H1 (cell line): Measurements from ENCODE around the gene CLGN. TPM values are rescaled to one million over a fixed set of nuclear protein-coding genes. Genes with fewer than 3 reads are reported as not detected.

Experiments
- ATF3 ChIP-seq: IDR thresholded peaks from 2 replicates; pipeline ENCODE4 v1.6.1; 2011; ENCODE audit warnings: low read depth, mild to moderate bottlenecking, low read length; ENCODE audit not compliant: insufficient read depth
- CBX5 ChIP-seq: fragments of 300-800, 300-1000 bp; sonication (generic); IDR thresholded peaks from 2 replicates; pipeline ENCODE4 v1.7.1; 2016; ENCODE audit warnings: antibody characterized with exemption, low read length, low read depth
- CBX8 ChIP-seq: fragments of 300-800, 300-1000 bp; sonication (generic); IDR thresholded peaks from 2 replicates; pipeline ENCODE4 v1.7.1; 2016; ENCODE audit warnings: low read depth, low read length, borderline replicate concordance
- CHD7 ChIP-seq: fragments of 300-600 bp; sonication (generic); IDR thresholded peaks from 2 replicates; pipeline ENCODE4 v1.7.1; 2012; ENCODE audit warnings: low read length, moderate library complexity, mild to moderate bottlenecking, inconsistent platforms; ENCODE audit not compliant: insufficient replicate concordance
- E2F6 ChIP-seq: IDR thresholded peaks from 2 replicates; pipeline ENCODE4 v1.6.1; 2012; ENCODE audit warnings: inconsistent platforms
- EP300 ChIP-seq, 2 experiments: IDR thresholded peaks; 1 replicate in 1 of 2; 2 replicates in 1 of 2; pipeline ENCODE4 v1.6.1; 2011 to 2012; ENCODE audit warnings: low read depth in 2 of 2, low read length in 2 of 2, mild to moderate bottlenecking in 2 of 2, borderline replicate concordance in 1 of 2, inconsistent platforms in 1 of 2, moderate library complexity in 1 of 2
- POU5F1 ChIP-seq: IDR thresholded peaks from 2 replicates; pipeline ENCODE4 v1.6.1; 2011; ENCODE audit warnings: low read depth, mild to moderate bottlenecking, low read length, moderate library complexity
- YY1 ChIP-seq: IDR thresholded peaks from 2 replicates; pipeline ENCODE4 v1.6.1; 2011; ENCODE audit warnings: low read depth, mild to moderate bottlenecking, low read length
- polyA plus RNA-seq, 7 experiments: library from polyadenylated mRNA; depleted of rRNA in 3 of 7; stranded (reverse) in 5 of 7; unstranded in 2 of 7; fragments of >200 nt in 5 of 7; fragments of 200-250 nt in 2 of 7; gene quantifications; 1 replicate in 5 of 7; 2 replicates in 1 of 7; 4 replicates in 1 of 7; pipeline versions ENCODE4 v1.2.1 to v1.2.3, GENCODE V29; 2011 to 2013; ENCODE audit warnings: missing spikeins in 2 of 7, mixed read lengths in 2 of 7
- total RNA-seq: library from RNA; stranded (reverse); fragmentation: NEBNext Ultra II Directional; extraction: Animal tissue kit (Norgen Biotek cat#: 25700); gene quantifications from 2 replicates; pipeline ENCODE4 v1.2.1, GENCODE V29; 2021

CLGN gene
- total and polyA plus RNA-seq, 2 of the 8 experiments (the other 6 are each of a cell fraction or from before 2014, with no cell fraction given): 1.7 to 3.1 TPM

- TF ChIP-seq E2F6 (no peak), CBX5 (no peak), ATF3 (no peak), EP300 (IDR thresholded peaks at IDR 0.05; ENCODE audit: borderline replicate concordance in 1 of 2, low read depth in 2 of 2, low read length in 2 of 2) (0 out of 3 replicates have a peak, but pooled peaks of 1 of the 2 experiments have one; percentile 6), YY1 (no peak), POU5F1 (no peak), CHD7 (no peak), CBX8 (no peak)
Observed at GRCh38 chr4:140373328-140374129, 53.9 kb downstream of the CLGN start, which contains the start of gene SCOC (continued).
